Stimulated activated memory B cell treated with anti-CD40 and anti-IgM and Interleukin-4, amounts not matched to agents 10 μg/mL and 1 μg/mL and 100 μg/mL, for 72 hours (primary cell): ENCODE results near the gene STKLD1.

ENCODE experiments used
- ATAC-seq: fragments of 150-1000 bp; cut with Tn5 transposase; 2 replicates; pipeline ENCODE4 v1.10.0; 2021
- H3K27ac Mint-ChIP-seq: one replicate; pipeline ENCODE4 v1.8.0; 2022; ENCODE audit warnings: mild to moderate bottlenecking, mixed read lengths
- H3K27me3 Mint-ChIP-seq: one replicate; pipeline ENCODE4 v1.8.0; 2022; ENCODE audit warnings: mixed read lengths
- H3K36me3 Mint-ChIP-seq: one replicate; pipeline ENCODE4 v1.8.0; 2022; ENCODE audit warnings: mixed read lengths
- H3K4me1 Mint-ChIP-seq: one replicate; pipeline ENCODE4 v1.8.0; 2022; ENCODE audit warnings: mixed read lengths
- H3K4me3 Mint-ChIP-seq: one replicate; pipeline ENCODE4 v1.8.0; 2022; ENCODE audit warnings: mild to moderate bottlenecking, moderate library complexity, mixed read lengths
- H3K9me3 Mint-ChIP-seq: one replicate; pipeline ENCODE4 v1.8.0; 2022; ENCODE audit warnings: mixed read lengths

STKLD1 gene

DNA sequence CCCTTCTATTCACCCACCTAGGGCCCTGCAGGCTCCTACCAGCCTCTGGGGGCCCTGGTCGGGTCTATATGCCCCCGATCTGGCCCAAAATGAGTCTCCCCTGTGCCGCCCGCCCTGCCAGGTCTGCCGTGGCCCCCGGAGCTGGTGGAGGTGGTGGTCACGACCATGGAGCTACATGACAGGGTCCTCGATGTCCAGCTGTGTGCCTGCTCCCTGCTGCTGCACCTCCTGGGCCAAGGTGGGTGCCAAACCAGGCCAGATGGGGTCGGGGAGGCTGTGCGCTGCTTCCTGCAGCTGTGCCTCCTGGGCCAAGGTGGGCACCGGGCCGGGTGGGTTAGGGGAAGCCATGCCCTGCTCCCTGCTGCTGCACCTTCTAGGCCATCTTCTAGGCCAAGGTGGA lies 24.1 kb downstream of the STKLD1 start:
- peaks cover 7% of the 10 kb centered on the region for H3K4me1 Mint-ChIP-seq
- H3K36me3 Mint-ChIP-seq: peaks cover 4% of the 10 kb centered on the region
- peaks cover 6% of the 10 kb centered on the region for H3K27me3 Mint-ChIP-seq
- H3K27ac Mint-ChIP-seq: no peak overlapping the region
- H3K4me3 Mint-ChIP-seq: no peak overlapping the region
- no peaks in the 10 kb centered on the region for H3K9me3 Mint-ChIP-seq
- no peak for ATAC-seq

DNA sequence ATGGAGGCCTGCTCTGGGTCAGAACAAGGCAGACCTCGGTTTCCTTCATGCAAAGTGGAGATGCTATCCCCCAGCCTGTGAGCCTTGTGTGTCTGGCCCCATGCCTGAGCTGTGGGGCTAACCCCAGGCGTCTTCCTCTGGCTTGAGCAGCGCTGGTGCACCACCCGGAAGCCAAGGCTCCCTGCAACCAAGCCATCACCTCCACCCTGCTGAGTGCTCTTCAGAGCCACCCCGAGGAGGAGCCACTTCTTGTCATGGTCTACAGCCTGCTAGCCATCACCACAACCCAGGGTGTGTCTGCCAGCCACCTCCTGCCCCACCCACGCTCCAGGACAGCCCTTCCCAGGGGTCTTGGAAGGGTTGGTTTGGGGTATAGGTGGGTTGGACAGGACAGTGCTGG lies 25.4 kb downstream of the STKLD1 start:
- H3K27me3 Mint-ChIP-seq: no peaks in the 10 kb centered on the region
- no peak for ATAC-seq
- no peaks in the 10 kb centered on the region for H3K9me3 Mint-ChIP-seq
- H3K4me1 Mint-ChIP-seq: peaks cover 10% of the 10 kb centered on the region
- H3K4me3 Mint-ChIP-seq: no peak overlapping the region
- peaks cover 16% of the 10 kb centered on the region for H3K36me3 Mint-ChIP-seq
- no peak overlapping the region for H3K27ac Mint-ChIP-seq

DNA sequence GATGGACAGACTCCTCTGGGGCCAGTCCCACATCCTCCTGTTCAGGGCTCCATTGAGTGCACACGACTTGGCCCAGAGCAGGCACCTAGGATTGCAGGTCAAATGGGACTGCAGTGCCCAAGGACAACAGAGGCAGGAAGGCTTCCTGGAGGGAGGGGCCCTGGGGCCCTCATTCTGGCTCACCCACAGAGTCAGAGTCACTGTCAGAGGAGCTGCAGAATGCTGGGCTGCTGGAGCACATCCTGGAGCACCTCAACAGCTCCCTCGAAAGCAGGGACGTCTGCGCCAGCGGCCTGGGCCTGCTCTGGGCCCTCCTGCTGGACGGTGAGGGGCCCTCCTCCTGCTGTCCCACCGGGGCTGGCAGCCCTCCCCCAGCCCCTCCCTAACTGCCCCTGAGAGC lies 26.5 kb downstream of the STKLD1 start:
- peaks cover 21% of the 10 kb centered on the region for H3K4me1 Mint-ChIP-seq
- H3K27ac Mint-ChIP-seq: no peak overlapping the region
- H3K27me3 Mint-ChIP-seq: no peaks in the 10 kb centered on the region
- peaks cover 27% of the 10 kb centered on the region for H3K36me3 Mint-ChIP-seq
- ATAC-seq: no peak
- no peaks in the 10 kb centered on the region for H3K9me3 Mint-ChIP-seq
- no peak overlapping the region for H3K4me3 Mint-ChIP-seq

DNA sequence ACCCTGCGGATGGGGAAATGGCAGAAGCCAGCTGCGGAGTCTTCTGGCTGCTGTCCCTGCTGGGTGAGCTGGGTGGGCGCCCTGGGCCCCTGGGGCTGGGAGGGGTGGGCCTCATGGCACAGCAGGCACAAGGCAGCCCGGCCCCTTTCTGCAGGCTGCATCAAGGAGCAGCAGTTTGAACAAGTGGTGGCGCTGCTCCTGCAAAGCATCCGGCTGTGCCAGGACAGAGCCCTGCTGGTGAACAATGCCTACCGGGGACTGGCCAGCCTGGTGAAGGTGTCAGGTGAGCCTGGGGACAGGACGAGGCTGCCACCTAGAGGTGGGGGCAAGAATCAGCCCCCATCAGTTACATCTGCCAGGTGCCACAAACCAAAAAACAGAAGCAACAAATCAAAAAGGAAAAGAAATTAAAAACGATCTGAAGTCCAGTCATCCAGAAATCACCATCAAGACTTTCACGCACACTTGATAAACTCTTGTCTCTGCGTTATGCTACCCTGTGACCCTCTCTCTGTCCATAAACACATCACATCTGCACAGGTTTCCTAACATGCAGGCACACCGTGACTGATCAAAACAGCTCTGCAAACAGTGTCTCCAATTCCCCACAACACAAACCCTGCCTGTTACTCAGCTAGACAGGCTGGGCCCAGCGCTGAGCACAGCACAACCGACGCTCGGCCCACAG lies 27.7 kb downstream of the STKLD1 start:
- no peak for ATAC-seq
- Mint-ChIP-seq H3K27ac (peak overlapping the region; percentile 30), H3K9me3 (no peaks in the 10 kb centered on the region), H3K36me3 (peaks cover 31% of the 10 kb centered on the region), H3K4me1 (peaks cover 25% of the 10 kb centered on the region), H3K4me3 (no peak overlapping the region), H3K27me3 (no peaks in the 10 kb centered on the region)

DNA sequence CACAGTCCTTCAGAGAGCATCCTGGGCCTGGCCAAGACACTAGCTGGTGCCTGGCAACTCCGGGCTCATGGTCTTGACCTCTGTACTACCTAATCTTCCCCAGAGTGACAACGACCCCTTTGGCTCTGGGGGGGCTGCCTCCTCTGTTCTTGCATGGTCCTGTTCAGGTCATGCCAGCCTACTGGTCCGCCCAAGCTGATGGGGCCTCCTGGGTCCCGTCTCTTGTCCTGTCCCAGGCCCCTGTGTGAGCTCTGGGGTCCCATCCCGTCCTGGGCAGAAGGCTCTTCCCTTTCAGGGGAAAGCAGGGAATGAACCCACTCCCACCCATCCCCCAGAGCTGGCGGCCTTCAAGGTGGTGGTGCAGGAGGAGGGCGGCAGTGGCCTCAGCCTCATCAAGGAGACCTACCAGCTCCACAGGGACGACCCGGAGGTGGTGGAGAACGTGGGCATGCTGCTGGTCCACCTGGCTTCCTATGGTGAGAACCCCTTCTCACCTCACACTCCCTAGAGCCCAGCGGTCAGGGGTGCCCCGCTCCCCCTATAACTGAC lies 28.4 kb downstream of the STKLD1 start:
- H3K4me1 Mint-ChIP-seq: peaks cover 25% of the 10 kb centered on the region
- H3K9me3 Mint-ChIP-seq: no peaks in the 10 kb centered on the region
- no peak for ATAC-seq
- H3K36me3 Mint-ChIP-seq: peaks cover 33% of the 10 kb centered on the region
- H3K27ac Mint-ChIP-seq: peak overlapping the region; percentile 30
- no peak overlapping the region for H3K4me3 Mint-ChIP-seq
- no peaks in the 10 kb centered on the region for H3K27me3 Mint-ChIP-seq

DNA sequence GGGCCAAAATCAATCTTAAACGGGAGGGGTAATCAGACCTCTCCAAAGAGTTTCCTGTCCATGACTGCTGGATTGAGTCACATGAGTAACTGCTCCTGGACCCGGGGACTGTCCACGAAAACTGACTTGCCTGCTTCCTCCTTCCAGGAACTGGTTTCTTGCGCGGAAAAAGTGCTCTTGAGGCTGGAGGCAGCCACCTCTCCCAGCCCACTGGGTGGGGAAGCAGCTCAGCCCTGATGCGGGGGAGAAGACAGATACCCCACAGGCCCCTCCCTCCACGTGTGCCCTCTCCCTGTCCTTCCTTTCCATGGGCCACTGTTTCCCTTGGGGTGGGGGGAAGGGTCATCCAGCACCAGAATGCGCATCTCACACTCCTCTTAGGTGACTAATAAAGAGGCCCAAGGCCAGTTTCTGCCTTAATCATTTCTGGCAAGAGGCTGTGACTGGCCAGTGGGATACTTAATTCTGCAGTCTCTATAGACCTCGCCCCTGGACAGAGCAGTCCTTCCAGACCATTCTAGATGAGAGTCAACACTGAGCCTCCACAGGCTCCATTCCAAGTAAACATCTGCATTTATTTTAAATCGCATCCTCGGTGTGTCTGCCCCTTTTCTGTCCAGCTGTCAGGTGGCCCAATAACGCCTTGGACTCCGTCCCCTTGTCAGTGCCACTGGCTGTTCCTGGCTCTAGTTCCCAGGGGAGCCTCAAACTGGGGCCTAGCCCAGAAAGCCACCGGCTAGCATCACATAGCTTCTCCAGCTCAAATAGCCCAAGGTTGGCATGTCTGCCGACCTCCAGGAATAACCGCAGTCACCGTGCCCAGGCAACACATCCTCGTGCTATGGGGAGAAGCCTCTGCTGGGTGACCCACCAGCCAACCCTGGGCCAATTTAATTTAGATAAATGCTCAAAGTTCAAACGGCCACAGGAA lies 29.6 kb downstream of the STKLD1 start:
- Mint-ChIP-seq H3K27ac (no peak overlapping the region), H3K4me1 (peaks cover 25% of the 10 kb centered on the region), H3K36me3 (peaks cover 45% of the 10 kb centered on the region), H3K9me3 (no peaks in the 10 kb centered on the region), H3K4me3 (no peak overlapping the region), H3K27me3 (no peaks in the 10 kb centered on the region)
- no peak for ATAC-seq

DNA sequence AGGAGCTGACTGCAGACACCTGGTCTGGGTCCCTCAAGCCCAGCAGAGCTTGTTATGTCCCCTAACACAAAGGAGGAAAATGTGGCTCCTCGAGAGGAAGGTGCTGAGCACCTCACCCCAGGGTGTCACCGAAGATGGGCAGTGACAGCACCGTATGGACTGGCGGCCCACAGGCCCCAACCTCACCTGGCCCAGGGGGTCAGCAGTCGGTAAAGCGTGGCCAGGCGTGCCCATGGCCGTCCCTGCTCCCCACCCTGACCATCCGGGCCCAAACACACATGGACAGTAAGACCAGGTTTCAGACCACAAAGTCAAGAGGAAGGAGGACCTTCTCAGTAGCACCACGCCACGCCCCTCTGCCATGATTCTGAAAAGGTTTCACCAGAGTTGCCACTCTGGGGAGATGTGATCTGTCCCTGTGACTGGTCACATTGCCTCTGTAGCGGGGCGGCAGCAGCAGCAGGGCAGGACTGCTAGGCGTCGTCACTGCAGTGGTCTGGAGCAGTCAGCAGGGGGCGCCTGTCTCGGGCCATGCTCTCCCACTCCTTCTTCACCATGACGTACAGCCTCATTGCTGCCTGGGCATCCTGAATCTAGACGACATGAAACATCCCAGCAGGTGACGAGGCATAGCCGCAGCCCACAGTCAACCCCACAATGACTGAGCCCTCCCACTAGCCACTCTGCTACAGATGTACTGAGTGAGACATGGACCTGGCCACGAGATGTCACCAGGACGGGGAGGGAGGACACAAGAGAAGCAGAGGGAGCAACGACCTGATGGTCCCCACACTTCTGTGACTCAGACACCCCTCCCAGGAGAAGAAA lies 30.5 kb downstream of the STKLD1 start:
- peaks cover 25% of the 10 kb centered on the region for H3K4me1 Mint-ChIP-seq
- no peaks in the 10 kb centered on the region for H3K9me3 Mint-ChIP-seq
- H3K27ac Mint-ChIP-seq: peak overlapping the region; percentile 47
- peaks cover 50% of the 10 kb centered on the region for H3K36me3 Mint-ChIP-seq
- peak; percentile 93 for ATAC-seq
- no peak overlapping the region for H3K4me3 Mint-ChIP-seq
- no peaks in the 10 kb centered on the region for H3K27me3 Mint-ChIP-seq

DNA sequence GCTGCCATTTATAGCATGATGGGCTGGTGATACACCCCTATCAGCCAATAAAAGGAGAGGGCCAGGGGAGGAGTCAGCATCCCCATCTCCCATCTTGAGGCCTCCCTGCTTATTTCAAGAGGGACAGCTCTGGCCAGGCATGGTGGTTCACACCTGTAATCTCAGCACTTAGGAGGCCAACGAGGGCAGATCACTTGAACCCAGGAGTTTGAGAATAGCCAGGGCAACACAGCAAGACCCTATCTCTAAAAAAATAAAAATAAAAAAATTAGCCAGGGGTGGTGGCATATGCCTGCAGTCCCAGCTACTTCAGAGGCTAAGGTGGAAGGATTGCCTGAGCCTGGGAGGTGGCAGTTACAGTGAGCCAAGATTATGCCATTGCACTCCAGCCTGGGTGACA lies 31.9 kb downstream of the STKLD1 start:
- Mint-ChIP-seq H3K36me3 (peaks cover 62% of the 10 kb centered on the region), H3K4me1 (peaks cover 31% of the 10 kb centered on the region), H3K27ac (no peak overlapping the region), H3K4me3 (no peak overlapping the region), H3K9me3 (no peaks in the 10 kb centered on the region), H3K27me3 (no peaks in the 10 kb centered on the region)
- ATAC-seq: no peak

DNA sequence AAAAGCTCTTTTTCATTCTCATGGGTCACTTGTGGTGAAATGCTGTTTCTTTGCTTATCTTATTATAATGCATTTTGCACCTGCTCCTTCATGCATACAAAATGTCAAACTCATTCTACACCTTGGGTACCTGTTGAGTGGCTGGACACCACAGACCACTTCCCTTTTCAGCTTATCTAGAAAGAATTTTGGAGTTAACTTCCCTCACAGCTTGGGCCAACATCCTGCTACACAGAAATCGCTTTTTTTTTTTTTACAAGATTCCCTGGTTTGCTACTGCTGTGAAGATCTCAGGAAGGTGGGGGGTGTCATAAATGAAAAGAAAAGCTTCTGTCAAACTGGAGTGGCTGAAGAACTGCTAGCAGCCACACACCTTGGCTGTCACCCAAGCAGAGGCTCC lies 39.0 kb downstream of the STKLD1 start:
- Mint-ChIP-seq H3K4me1 (peaks cover 63% of the 10 kb centered on the region), H3K27me3 (no peaks in the 10 kb centered on the region), H3K9me3 (peaks cover 5% of the 10 kb centered on the region), H3K27ac (peak overlapping the region; percentile 99), H3K36me3 (peaks cover 54% of the 10 kb centered on the region), H3K4me3 (peak overlapping the region; percentile 44)
- ATAC-seq: no peak

DNA sequence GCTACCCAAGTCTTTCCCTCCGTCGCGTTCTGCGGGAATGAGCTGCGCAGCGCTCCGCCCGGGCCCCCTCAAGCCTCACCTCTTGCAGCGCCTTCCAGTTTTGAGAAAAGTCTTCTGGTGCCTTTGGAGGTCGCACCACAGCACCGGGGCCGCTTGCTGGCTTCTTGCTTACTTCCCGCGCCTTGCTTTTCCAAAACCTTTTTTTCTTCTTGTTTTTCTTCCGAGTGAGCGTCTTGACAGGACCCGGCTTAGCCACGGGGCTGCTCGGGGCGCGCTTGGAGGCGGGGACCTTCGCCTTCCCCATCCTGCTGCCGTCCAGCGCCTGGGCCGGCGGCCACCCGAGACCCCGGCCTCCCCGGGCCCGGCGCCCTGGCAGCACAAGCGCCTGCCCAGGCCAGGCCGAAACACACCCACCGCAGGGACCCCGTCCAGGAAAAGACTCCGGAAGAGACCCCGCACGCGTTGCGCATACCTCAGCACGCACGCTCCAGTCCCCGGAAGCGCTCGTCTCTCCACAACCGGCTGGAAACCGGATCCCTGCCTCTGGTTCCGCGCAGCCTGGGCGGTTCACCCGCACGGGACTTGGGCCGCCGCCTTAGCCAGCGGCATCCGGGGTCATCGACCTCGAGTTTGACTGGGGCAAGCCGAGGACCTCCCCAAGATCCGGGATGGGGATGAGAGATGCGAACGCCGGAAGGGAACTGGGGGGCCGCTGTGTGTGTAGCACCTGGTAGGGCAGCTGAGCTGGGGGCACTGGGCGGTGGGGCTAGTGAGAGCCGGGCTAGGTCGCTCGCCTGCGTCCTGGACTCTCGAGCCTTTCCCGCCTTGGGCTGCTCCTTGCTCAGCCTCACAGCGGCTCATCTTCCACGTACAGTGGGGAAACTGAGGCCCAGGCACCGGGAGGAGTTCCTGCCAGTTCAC lies 41.6 kb downstream of the STKLD1 start, which contains the start of gene REXO4:
Gene REXO4 (minus strand): TSS at position 470 of the 921 bp plus-strand sequence. CDS start 166 bp downstream, at position 304.
- H3K27ac Mint-ChIP-seq: peak within 1 kb of the TSS; percentile 99
- H3K4me3 Mint-ChIP-seq: peak within 1 kb of the TSS; percentile 93
- peaks cover 5% of the 10 kb centered on the region for H3K9me3 Mint-ChIP-seq
- H3K27me3 Mint-ChIP-seq: no peaks in the 10 kb centered on the region
- peaks cover 76% of the 10 kb centered on the region for H3K4me1 Mint-ChIP-seq
- peaks cover 34% of the 10 kb centered on the region for H3K36me3 Mint-ChIP-seq
- peak; percentile 86 for ATAC-seq

DNA sequence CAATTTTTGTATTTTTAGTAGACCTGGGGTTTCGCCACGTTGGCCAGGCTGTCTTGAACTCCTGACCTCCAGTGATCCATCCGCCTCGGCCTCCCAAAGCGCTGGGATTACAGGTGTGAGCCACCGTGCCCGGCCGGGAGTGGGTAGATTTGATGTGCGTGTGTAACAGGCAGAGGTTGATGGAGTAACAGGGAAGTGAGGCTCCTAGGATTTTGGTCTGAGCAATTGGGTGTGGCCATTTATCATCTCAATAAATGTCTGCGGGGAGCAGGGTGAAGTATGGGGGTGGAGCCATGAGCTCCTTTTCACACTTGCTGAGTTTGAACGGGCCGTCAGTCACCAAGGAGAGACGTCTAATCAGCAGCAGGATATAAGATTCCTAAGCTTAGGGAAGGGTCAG lies 42.8 kb downstream of the STKLD1 start:
- Mint-ChIP-seq H3K4me3 (peak overlapping the region; percentile 93), H3K27ac (peak overlapping the region; percentile 99), H3K4me1 (peaks cover 71% of the 10 kb centered on the region), H3K27me3 (no peaks in the 10 kb centered on the region), H3K9me3 (peaks cover 5% of the 10 kb centered on the region), H3K36me3 (peaks cover 24% of the 10 kb centered on the region)
- no peak for ATAC-seq

DNA sequence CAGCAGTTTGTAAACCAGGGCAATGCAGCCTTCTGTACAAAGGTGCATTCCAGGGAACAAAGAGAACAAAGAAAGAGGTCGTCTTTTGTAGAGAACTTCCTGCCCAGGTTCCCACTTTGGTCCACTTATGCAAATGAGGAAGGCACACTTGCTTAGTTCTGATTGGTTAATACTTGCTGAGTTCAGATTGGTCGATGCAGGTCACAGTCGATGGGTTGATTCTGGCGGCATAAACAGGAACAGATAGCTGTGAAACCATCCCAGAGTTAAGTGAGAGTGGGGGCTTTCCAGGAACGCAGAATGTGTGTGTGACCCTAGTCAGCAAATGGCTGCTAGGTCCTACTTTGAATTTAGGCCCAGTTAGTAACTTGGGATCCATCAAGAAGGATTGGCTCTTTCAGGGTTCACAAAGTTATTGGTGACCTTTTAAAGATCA lies 44.2 kb downstream of the STKLD1 start:
- peak; percentile 72 for ATAC-seq
- peaks cover 13% of the 10 kb centered on the region for H3K27me3 Mint-ChIP-seq
- peaks cover 10% of the 10 kb centered on the region for H3K36me3 Mint-ChIP-seq
- peaks cover 57% of the 10 kb centered on the region for H3K4me1 Mint-ChIP-seq
- peak overlapping the region; percentile 87 for H3K27ac Mint-ChIP-seq
- no peak overlapping the region for H3K4me3 Mint-ChIP-seq
- peaks cover 5% of the 10 kb centered on the region for H3K9me3 Mint-ChIP-seq

DNA sequence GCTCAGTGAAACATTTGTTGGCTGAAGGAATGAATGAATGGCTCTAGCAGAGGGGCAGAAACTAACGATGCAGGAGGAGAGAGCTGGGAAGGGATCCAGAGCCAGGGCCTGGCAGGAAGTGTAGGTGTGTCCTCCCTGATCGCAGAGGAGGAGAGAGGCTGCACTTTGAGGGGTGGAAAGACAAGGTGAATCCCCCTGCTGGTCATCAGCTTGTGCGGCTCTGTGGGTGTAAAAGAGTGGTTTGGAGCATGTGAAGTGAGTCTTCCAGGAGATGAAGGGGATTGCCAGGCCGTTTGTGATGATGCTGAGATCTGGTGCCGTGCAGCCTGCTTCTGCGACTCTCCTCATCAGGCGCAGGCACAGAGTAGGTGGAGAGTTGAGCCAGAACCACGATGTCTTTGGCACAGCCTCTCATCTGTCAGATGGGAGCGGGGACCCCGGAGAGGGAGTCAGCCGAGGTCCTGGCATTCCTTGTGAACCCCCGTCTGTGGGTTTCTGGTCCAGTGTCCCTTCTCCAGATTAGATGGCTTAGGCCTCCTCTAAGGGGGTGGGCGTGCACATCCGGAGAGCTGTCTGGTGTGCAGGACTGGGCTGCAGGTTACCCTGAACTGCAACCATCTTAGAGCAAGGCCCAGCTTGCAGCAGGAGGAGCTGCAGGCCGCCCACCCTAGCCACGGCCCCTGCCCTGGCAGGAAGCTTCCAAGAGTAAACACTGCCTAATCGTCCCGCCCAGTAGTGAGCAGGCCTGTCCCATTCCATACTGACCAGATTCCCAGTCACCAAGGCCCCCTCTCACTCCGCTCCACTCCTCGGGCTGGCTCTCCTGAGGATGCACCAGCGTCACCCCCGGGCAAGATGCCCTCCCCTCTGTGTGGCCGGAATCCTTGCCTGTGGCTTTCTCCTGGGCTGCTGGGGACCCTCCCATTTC lies 45.7 kb downstream of the STKLD1 start, which contains the start of gene ADAMTS13:
Gene ADAMTS13 (plus strand): TSS at position 753 of the 928 bp plus-strand sequence. CDS start 77 bp downstream, at position 830.
- Mint-ChIP-seq H3K4me1 (peaks cover 43% of the 10 kb centered on the region), H3K4me3 (peak within 1 kb of the TSS; percentile 4), H3K9me3 (peaks cover 5% of the 10 kb centered on the region), H3K27ac (peak within 1 kb of the TSS; percentile 87), H3K36me3 (peaks cover 10% of the 10 kb centered on the region), H3K27me3 (peaks cover 20% of the 10 kb centered on the region)
- peak; percentile 73 for ATAC-seq
